ENCODE results near the gene PSEN1. TPM values are rescaled to one million over a fixed set of nuclear protein-coding genes. Genes with fewer than 3 reads are reported as not detected.

Gene PSEN1
- total RNA-seq, 1 donor from 2014 or later = 76.4 TPM

GRCh38 chr14:73254247-73255004 lies 118.1 kb downstream of the PSEN1 start:
- no peak for DNase-seq

DNA sequence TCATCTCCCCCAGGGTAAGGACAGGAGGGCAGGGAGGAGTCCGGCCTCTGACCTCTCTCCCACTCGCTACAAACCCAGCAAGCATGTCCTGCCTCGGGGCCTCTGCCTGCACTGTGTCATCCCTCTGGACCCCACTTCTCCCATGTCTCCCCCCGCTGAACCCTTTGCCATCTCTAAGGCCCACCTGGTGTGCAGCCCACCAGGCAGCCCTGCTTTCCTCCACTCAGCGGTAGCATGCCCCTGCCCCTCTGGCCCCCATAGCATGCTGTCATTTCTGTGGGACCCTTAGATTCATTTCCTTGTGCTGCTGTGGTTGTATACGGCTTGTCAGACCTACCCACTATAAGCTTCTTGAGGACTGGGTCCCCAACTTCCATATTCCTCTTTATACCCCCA lies 118.7 kb downstream of the PSEN1 start:
- DNase-seq = no peak

GRCh38 chr14:73255693-73256225 lies 119.5 kb downstream of the PSEN1 start:
- DNase-seq = no peak

- DNase-seq = no peak
Observed at GRCh38 chr14:73258076-73258475, 121.8 kb downstream of the PSEN1 start.

- DNase-seq = no peak
Observed at GRCh38 chr14:73258845-73259611, 122.7 kb downstream of the PSEN1 start.

DNA sequence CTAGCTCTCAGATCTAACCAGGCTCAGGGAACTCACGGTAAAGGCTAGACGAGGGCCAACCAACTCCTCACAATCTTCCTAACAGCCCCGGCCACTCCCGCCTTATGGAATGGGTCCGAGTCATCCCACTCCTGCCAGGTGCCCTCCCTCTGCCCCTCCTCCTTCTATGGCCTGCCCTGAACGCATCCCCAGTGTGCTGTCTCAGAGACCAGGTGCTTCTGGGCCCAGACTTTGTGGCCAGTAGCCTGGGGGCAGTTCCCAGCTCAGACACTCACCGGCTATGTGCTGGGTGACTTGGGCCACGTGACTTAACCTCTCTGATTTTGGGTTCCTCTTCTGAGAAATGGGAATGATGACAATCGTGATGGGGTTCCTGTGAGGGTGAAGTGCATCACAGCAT lies 123.5 kb downstream of the PSEN1 start:
- DNase-seq = no peak

DNA sequence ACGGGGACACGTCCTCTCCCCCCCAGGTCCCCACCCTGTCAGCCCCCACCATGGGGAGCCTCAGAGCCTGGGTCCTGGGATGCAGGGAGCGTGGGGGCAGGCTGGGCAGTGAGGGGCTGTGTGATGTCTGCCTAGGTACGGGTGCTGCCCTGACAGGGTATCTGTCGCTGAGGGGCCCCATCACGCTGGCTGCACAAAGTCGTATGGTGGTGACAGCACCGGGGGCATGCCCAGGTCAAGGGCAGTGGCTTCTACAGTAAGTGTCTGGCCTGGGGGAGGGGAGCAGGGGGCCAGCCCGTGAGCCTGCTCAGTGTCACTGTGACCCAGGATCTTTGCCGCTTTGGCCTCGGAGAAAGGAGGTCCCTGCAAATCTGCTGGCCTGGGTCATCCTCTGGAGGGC lies 124.3 kb downstream of the PSEN1 start:
- no peak for DNase-seq

- no peak for DNase-seq
Observed at GRCh38 chr14:73261075-73261474, 124.8 kb downstream of the PSEN1 start.

DNA sequence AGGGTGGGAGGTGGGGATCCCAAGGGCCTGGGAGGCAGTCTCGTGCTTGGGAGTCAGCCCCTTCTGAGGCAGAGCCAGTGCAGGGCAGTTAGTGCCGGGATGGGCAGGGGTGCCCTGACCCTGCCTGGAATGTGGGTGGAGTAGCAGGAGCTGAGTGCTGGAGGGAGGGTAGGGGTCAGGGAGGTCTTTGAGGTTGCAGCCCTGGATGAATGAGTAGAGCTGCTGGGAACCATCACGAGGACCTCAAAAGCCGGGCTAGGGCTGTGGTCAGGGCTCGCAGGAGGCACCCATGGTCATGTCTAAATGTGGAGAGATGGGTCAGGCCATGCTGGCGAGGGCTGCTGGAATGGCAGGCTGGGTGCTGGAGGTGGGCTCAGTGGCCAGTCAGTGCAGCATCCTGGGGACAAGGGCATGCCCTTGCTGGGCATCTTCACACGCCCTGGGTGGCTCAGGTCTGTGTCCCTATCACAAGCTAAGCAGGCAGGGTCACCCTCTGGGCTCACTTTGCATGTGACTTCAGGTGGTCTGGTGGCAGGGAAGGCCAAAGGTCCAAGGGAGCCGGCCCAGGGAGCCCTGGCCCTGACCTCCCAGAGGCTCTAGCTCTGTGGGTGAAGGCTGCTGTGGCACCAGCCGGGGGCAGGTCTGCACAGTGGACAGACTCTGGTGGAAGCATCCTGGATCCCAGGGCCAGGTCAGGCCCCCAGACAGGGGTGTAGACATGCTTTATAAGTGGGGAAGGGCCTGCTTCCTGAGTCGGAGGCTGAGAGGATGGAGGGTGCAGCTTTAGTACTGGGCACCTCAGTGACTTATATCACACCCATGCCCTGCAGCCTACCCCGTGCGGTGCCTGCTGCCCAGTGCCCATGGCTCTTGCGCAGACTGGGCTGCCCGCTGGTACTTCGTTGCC lies 125.5 kb downstream of the PSEN1 start:
- no peak for DNase-seq

- DNase-seq = no peak
Observed at GRCh38 chr14:73262427-73263183, 126.3 kb downstream of the PSEN1 start.

DNA sequence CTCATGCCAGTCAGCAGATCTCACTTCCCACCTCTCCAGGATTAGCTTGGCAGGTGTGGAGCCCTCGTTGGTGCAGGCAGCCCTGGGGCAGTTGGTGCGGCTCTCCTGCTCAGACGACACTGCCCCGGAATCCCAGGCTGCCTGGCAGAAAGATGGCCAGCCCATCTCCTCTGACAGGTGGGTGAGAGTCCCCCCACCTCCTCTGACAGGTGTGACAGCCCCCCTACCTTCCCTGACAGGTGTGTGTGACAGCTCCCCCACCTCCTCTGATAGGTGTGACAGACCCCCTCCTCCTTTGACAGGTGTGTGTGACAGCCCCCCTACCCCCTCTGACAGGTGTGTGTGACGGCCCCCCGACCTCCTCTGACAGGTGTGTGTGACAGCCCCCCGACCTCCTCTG lies 127.3 kb downstream of the PSEN1 start:
- DNase-seq = no peak

GRCh38 chr14:73264080-73264884 lies 128.0 kb downstream of the PSEN1 start:
- no peak for DNase-seq

DNA sequence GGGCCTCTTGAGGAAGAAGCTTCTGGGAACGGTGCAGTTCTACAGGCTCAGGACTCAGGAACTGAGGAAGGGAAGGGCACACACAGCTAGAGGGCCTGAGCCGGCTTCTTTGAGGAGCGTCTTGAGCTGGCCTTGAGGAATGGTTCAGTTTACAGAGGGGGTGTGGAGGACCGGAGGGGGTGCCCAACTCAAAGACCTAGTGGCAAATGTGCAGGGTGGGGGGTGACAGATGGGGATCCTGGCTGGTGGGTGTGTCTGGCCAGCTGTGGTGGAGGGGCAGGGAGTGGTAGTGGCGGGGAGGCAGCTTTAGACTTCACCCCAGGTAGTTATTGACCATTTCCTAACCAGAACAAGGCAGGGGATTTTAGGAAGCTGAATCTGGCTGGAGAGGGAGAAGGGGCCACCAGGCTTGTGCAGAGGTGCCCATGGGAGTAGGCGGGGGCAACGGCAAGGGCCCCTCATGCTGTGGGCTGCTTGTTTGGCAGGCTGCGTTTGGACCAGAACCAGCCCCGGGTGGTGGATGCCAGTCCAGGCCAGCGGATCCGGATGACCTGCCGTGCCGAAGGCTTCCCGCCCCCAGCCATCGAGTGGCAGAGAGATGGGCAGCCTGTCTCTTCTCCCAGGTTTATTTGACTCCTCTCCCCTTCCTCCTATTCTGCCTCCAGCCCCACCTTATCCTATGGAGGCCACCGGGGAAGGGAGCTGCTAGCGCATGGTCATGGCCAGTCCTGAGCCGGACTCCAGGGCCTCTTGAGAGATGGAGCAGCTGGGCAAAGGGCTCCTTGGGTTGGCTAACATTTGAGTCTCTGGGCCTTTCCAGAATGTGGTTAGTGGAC lies 128.8 kb downstream of the PSEN1 start:
- no peak for DNase-seq

GRCh38 chr14:73265721-73266046 lies 129.4 kb downstream of the PSEN1 start:
- DNase-seq = no peak

DNA sequence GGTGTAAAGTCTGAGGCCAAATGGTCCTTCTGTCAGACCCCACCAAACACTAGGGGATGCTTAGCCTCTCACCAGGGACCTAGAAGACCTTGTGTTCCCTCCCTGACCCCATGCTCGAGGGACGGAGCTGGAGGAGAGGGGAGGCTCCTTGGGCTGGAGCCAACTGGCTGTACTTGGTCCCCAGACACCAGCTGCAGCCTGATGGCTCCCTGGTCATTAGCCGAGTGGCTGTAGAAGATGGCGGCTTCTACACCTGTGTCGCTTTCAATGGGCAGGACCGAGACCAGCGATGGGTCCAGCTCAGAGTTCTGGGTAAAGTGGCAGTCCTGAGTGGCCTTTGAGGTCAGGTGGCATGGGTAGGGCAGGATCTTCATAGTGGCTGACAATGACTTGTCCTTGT lies 130.0 kb downstream of the PSEN1 start:
- no peak for DNase-seq

DNA sequence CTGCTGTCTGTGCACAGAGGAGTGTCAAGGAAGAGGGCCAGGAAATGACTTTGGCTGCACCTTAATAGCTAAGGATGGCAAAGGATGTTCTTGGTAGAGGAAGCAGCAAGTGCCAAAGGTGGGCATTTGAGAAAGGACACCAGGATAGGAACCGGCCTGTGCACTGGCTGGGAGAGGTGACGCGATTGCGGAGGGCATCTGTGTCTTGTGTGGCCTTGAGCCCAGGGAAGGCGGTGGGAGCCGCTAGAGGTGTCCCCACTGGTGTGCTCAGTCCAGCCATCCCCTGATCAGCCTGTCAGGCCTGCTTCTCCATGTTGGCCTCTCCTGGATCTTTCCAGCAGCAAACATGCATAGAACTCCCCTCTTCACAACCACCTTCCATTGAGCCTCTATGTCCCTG lies 131.2 kb downstream of the PSEN1 start:
- no peak for DNase-seq

- no peak for DNase-seq
Observed at GRCh38 chr14:73269729-73270531, 133.6 kb downstream of the PSEN1 start.

- DNase-seq = no peak
Observed at GRCh38 chr14:73272393-73272792, 136.1 kb downstream of the PSEN1 start.
